Sciatic nerve (tissue), 2 donors: ENCODE measurements around the gene GLT6D1. TPM values are rescaled to one million over a fixed set of nuclear protein-coding genes. Genes with fewer than 3 reads are reported as not detected.

Experiments used
- ATAC-seq: fragments of 200-7000 bp; cut with Tn5 transposase; one replicate; pipeline ENCODE4 v1.9.1; 2020; ENCODE audit warnings: mild to moderate bottlenecking, moderate library complexity
- DNase-seq: peaks from one replicate; pipeline ENCODE4 v3.0.0-alpha.2; 2020; ENCODE audit warnings: low spot score
- intact Hi-C: fragments of 100-400 bp; cut with DNase I; formaldehyde crosslinking; loops from one replicate; pipeline ENCODE4 v1.14.2; 2022
- total RNA-seq: library from RNA; stranded (reverse); fragmentation: NEBNext Ultra II Directional; extraction: Animal tissue kit (Norgen Biotek cat#: 25700); gene quantifications from one replicate; pipeline ENCODE4 v1.2.1, GENCODE V29; 2021
- donor health status: DM: no; HTN: no; CAD: no.
- donor health status: DM: no; HTN: no; CAD: no.

Gene GLT6D1
- total RNA-seq, 1 donor from 2014 or later = not detected

DNA sequence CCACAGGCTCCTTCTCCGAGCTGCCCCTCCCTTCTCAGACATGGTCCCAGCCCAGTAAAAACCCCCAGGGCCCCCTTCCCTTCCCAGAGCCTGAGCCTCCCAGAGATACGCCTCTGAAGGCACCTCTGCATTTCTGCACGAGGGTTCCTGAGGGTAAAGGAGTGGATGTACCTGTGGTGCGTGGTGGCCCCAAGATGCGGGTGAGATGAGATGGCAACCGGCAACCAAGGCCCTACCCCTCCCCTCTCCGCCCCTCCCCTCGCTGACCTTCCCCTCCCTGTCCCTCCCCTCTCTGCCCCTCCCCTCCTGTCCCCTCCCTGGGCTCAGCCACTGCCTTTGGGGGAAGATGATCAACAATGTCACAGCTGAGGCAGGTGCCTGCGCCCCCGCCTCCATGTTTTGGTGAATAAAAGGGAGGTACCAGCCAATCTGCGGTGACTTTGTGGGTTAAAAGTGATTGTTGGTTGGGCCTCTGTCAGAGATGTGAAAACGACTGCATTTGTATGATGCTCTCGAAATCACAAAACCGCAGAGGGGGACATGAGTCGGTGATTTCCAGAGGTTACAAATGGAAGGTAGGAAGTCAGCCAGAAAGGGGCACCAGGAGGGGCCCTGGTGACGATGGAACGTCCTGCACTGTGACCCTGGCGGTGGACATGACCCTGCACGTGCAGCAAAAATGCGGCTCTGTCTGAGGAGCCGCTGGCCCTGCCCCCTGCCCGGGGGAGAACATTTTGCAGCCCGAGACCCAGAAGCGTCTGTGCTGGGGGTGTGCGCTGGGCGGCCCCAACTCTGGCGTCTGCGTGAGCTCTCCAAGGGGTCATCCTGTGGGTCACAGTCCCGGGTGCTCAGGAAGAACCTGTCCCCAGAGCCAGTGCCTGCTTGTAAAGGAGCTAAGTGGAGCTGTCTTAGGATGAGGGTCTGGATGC, 27.5 kb upstream of the GLT6D1 start:
- DNase-seq = no peak
- intact Hi-C loops = no loop called here

DNA sequence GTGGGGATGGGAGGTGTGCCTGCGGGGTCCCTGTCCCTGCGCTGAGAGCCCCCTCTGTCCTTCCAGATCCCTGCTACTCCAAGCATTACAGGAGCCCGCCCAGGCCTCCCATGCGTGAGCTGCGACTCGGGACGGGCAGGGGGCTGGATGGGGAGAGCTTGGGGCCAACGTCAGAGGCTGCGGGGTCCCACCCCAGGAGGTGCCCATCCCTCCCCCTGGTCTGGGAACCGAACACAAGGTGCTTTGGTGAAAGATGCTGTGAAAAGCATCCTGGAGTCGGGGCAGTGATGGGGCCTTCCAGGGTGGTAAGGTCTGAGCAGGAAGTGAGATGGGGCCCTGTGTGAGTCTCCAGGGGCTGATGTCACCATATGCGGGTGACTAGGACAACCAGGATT, 26.5 kb upstream of the GLT6D1 start:
- intact Hi-C loops = no loop called here
- DNase-seq = no peak
- ATAC-seq = no peak

More for the DNA sequence above, 27.5 kb upstream of the GLT6D1 start:
- no peak for ATAC-seq

DNA sequence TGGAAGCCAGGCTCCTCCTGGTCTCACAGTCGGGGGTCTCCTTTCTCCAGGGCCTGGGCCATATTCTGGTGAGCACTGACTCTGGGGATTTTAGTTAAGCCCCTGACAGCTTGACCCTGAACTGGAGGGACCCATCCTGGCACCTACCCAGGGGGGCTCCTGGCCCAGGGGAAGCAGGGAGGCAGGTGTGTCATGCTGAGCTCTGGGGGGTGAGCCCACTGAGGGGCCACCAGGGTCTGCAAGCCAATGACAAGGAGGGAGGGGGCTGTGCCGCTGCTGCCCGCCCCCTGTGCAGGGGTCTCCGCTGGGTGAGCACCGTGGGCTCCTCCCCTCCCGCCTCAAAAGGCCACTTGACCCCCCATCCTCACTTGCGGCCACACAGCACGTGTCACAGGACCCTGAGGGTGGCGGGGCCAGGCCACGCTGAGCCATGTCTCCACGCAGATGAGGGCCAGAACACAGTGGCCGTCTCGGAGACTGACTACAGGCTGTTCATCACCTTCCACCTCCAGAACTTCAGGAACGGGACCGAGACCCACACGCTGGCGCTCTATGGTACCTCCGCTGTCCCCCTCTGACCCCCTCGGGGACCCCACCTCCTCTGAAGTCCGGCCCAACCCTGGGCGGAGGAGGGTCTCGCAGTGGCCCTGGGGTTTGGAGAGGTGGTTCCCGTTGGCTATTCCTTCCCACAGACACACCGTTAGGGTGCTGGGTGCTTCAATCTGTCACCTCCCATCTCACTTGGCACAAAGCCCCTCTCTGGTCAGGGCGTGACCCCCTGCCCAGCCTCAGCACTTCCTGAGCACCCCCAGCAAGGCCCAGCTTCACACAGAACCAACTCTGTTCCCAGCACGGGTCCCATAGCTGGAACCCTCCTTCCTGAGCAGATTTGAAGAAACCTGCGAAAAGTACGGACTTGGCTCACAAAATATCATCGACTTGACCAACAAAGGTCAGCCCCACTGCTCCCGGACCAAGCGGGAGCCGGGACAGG, 25.8 kb upstream of the GLT6D1 start:
- ATAC-seq (no peak), DNase-seq (no peak)
- intact Hi-C loops = no loop called here

DNA sequence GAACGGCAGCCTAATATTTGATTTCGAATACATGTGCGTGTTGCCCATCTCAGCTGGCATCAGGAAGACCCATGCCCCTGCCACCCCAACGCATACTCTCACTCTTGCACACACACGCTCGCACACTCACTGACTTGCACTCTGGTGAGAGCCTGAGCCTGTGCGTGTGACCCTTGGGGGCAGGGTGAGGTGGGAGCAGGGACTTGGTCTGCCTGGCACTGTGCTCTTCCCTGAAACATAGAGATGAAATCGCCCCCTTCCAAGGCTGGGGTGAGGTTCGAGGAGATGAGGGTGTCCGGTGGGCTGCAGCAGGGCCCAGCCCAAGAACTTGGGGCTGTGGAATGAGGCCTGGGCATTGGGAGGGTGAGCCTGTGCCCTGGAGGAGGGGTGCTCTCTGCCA, 24.9 kb upstream of the GLT6D1 start:
- DNase-seq (no peak), ATAC-seq (no peak)
- intact Hi-C loops = no loop called here

DNA sequence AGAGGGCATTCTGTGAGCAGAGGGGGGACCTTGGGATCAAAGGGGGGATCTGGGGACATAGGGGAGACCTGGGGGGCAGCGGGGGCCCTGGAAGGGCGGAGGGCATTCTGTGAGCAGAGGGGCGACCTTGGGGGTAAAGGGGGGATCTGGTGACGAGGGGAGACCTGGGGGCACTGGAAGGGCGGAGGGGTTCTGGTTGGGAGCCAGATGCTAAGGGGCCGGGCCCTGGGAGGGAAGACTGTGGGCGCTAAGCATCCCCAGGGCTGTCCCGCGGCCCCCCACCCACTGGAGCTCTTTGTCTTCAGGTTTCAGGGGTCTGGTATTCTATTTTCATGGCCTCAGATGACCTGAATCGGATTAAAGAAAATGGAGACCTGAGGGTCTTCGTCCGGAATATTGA, 24.5 kb upstream of the GLT6D1 start:
- intact Hi-C loops = no loop called here
- ATAC-seq (no peak), DNase-seq (no peak)

DNA sequence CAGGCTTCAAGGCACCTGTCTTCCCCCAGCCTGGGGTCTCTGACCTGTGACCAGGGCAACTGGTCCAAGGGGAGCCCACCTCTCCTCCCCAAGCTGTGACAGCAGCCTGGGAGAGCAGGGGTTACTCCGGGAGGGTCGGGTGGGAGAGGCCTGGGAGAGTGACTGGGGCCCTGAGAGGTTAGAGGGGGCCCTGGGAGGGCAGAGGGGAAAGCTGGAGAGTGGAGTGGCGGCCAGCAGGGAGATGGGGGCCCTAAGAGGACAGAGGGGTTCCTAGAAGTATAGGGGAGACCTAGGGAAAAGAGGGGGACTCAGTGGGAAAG, 24.1 kb upstream of the GLT6D1 start:
- intact Hi-C loops = no loop called here
- ATAC-seq (no peak), DNase-seq (no peak)

DNA sequence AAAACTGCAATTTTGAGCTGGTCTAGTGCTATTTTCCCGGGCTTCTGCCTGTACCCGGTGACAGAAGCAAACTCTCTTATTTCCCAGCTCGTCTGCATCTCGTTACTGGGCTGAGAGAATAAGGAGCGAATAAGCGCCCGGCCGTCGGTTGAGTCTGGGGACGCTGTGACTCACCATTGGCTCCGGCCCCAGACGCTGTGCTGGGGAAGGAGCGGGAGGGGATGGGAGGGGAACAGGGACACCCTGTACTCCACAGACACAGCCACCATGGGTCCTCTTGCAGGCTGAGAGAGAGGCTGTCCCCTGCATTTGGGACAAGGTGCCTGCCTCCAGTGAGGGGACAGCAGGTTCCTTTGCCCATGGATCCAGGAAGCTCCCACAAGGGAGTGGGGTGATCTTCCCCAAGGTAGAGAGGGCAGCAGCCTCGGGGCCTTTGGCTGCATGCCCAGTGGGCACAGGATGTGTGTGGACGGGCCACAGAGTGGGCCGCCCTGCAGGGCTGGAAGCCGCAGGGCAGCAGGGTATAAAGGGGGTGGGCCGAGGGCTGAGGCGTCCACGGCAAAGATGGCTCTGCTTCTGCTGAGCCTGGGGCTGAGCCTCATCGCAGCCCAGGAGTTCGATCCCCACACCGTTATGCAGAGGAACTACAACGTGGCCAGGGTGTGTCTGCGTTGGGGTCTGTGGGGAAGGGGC, 23.6 kb upstream of the GLT6D1 start, which contains the start of gene LCN9:
LCN9 (plus strand) TSS at position 552 of the 693 bp plus-strand sequence; CDS start at position 565, 13 bp downstream.
- intact Hi-C loops = no loop called here
- no peak for DNase-seq
- no peak for ATAC-seq

DNA sequence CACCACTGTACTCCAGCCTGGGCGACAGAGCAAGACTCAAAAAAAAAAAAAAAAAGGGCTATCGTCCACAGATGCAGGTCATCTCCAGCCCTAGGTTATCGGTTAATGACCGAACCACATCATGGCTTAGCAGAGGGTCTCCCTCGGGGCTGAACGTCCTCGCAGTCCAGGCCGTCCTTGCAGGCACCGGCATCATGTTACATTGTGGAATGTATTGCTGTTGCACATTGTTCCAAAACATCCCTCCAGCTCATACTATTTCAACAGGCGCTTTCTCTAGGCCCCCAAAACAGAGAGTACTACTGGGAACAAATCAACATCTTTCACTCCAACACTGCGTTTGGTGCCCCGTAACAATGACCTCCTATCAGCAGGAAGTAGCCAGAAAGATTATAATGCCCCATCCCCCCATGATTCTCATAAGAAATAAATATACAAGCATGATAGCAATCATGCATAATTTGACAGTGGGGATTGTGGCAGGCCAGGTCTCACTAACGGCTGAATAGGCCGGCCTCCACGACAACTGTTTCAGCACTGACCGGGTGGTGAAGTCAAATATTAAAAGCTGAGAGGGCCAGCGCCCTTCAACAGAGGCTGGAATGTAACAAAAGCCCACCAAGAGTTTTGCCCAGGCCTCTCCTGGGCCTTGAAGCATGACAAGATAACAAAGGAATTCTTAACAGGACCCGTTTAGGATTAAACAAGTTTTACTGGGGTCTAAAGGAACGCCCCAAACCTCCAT, 22.6 kb upstream of the GLT6D1 start:
- DNase-seq = no peak
- no peak for ATAC-seq
- intact Hi-C loops = no loop called here

DNA sequence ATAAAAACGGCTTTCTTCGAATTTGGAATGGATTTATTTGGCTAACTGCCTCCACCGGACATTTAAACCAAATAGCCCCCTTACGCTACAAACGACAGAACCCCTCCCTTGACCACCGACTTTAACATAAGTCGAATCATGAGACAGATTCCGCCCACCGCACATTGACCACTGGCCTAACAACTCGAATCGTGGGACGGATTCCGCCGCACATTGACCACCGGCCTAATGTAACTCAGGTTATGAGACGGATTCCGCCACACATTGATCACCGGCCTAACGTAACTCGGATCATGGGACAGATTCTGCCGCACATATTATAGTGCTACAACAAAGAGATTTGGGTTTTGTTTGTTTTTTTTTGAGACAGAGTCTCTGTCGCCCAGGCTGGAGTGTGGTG, 21.1 kb upstream of the GLT6D1 start:
- intact Hi-C loops = no loop called here
- DNase-seq (no peak), ATAC-seq (no peak)

DNA sequence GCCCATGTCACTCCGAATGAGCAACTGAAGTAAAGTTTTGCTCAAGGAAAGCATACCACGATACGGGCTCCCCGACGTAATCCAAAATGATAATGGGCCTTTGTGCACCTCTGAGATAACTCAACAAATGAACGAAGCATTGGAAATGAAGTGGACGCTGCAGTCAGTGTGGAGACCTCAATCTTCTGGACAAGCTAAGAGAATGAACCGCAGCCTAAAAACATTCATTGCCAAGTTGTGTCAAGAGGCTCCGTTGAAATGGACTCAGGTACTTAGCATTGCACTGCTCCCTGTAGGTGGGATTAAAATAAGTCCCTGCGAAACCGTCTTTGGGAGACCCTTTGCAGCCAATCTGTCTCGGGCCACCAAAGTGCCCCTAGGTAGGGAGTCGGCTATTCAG, 19.9 kb upstream of the GLT6D1 start:
- no peak for DNase-seq
- no peak for ATAC-seq
- intact Hi-C loops = no loop called here

DNA sequence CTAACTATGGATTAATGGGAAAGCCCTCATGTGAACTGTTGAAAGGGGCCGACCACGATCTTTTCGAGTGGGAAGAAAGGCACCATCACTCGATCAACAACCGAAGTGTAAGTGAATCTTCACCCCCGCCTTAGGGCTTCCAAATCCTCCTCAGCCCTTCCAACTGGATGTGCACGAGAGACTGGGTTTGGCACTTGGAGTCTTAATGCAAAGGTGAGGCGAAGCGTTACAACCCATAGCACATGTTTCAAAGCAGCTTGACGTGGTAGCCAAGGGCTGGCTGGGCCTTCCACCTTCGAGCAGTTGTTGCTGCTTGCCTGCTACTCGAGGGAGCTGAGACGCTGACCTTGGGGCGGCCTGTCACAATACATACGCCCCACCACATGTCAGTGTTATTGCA, 18.1 kb upstream of the GLT6D1 start:
- DNase-seq = no peak
- ATAC-seq = no peak

DNA sequence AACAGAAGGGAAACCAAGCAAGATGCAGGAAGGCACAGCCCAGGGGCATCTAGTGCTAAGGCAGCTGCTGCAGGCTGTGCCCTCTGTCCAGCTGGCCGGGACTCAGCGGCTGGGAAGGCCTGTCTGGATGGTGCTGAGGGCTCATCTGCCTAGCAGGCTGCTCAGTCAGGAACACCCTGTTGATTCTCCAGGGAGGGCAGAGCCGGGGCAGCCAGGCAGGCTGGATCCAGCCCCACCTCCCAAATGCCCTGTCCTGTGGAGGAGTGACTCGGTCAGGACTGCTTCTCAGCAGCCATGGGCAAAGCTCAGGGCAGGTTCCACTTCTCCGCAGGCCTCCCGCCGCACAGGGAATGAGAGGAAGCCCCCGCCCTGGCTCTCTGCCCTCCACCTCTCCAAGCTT, 16.0 kb upstream of the GLT6D1 start:
- intact Hi-C loops = no loop called here
- ATAC-seq (no peak), DNase-seq (no peak)

More for the DNA sequence above, 18.1 kb upstream of the GLT6D1 start:
- intact Hi-C loops = no loop called here

DNA sequence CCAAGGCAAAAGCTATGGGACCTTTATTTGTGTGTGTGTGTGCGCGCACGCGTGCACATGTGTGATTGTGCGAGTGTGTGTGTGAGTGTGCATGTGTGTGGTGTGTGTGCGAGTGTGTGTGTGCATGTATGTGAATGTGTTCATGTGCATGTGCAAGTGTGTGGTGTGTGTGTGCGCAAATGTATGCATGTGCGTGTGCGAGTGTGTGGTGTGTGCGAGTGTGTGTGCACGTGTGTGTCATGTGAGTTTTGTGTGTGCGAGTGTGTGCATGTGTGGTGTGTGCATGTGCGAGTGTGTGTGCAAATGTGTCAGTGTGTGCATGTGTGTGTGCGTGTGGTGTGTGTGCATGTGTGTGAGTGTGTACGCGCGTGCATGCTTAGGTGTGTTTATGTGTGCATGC, 11.1 kb upstream of the GLT6D1 start:
- ATAC-seq (no peak), DNase-seq (no peak)
- intact Hi-C loops = no loop called here

DNA sequence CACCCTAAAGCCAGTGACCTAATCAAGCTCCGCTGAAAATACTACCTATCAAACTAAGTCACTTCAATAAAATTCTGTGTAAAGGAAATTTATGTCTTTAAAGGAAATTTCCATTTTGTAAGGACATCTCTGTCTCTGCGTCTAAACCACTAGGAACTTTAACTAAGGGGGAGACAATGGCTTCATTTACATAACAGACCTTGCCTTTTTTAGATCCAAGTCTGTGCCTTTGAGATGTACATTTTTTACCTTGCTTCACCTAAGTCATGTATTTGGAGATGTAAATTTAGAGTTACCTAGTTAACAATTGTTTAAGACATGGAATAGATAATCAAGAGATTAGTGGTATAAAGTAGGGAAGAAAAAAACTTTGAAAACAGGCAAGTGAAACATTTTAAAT, 10.2 kb upstream of the GLT6D1 start:
- intact Hi-C loops = no loop called here
- DNase-seq (no peak), ATAC-seq (no peak)

DNA sequence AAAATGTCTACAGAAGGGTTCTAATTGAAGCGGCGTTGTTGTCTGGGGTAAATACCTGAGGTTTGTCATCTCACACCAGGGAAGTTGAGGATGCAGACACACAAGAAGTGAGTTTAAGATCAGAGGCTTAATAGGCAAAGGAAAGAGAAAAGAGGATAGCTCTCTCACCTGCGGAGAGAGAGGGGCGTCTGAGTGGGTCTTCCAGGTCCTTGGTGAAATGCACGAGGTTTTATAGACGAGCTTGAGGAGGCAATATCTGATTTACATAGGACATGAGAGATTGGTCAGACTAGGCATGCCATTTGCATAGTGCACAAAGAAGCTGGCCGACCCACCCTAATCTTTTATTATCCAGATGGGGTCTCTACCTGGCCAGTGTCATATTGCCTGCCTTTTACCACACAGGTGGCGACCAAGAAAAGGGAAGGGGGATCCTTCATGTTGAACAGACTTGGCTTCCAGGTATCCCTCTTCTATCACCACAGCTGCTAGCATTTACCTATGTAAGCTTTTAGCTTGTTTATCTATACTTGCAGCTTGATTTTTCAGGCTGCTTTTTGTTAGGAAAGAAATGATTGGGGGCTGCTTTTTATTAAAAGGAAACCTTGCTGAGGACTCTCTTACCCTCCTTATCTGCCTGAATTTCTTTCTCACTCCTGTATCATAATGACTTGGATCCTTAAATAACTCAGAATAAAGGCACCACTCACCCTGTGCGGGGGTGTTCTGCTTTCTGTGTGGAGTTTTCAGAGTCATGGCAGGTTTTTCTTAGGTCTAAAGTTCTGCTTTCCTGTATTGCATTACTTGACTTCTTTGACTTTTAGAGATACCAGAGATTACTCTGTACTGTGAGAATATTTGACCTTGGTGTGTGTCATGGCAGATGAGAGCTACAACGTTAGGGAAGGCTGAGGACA, 9.4 kb upstream of the GLT6D1 start:
- ATAC-seq (no peak), DNase-seq (no peak)
- intact Hi-C loops = no loop called here

DNA sequence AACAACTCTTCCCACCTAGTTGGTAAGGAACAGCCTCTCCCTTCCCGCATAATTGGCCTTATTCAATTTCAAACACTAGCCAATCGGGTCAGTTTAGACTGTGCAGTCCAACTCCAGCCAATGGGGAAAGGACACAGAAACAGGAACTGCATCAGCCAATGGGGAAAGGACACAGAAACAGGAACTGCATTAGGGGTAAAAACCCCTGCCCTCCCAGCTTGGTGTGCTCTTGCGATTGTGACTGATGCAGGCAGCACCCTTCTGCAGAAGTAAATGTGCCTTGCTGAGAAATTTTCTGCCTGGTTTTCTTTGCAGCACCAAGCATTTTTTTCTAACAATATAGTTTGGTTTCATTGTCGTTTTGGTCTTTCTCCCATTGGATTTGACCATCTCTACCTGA, 8.5 kb upstream of the GLT6D1 start:
- intact Hi-C loops = no loop called here
- DNase-seq = no peak
- ATAC-seq = no peak

DNA sequence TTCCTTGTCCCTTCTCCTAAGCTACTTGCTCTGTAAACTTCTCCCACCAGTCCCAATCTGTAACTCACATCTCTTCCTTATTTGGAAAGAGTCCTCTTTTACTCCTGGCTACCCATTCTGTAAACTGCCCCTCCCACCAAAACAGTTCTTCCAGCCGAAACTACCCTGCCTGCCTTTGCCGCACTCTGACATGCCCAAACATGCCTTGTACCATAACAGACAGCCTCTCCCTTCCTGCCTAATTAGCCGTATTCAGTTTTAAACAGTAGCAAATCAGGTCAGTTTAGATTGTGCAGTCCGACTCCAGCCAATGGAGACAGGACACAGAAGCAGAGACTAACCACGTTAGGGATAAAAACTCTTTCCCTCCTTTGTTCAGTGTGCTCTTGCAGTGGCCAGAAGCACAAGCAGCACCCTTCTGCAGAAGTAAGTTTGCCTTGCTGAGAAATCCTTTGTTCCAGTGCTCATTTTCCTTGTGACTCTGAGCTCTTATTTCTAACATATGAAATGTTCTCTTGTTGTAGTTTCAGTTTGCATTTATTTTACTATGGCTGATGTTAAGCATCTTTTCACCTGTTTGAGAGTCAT, 5.4 kb upstream of the GLT6D1 start:
- intact Hi-C loops = no loop called here
- DNase-seq = no peak
- no peak for ATAC-seq
